ENCODE results near the gene CHCHD6. TPM values are rescaled to one million over a fixed set of nuclear protein-coding genes. Genes with fewer than 3 reads are reported as not detected.

Gene CHCHD6
- total RNA-seq, 1 donor from 2014 or later, result 28.7 TPM

DNA sequence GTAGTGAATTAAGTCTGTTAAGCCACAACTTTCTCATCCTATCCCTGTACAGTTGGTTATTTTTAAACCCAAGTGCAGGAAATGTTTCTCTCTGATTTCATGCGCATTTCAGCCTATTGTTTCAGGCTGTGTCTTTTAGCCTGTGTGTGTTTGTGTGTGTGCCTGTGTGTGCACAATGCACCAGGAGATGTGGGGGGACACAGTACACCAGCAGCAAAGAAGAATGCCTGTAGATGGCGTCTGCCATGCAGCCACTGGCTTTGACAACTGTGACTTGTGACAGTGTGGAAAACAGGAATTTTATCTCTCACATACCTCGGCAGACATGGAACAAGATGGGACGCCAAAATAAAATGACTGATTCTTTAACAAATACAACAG is 235.3 kb downstream of the CHCHD6 start:
- Histone ChIP-seq H3K27me3 (ENCODE audit: control insufficient read depth, insufficient read depth, low read length) (no peaks in the 10 kb centered on the region), H3K4me3 (ENCODE audit: low read depth, low read length) (no peak overlapping the region), H3K36me3 (ENCODE audit: control insufficient read depth, insufficient read depth, low read length) (no peaks in the 10 kb centered on the region)
- TF ChIP-seq, protein P1, sequence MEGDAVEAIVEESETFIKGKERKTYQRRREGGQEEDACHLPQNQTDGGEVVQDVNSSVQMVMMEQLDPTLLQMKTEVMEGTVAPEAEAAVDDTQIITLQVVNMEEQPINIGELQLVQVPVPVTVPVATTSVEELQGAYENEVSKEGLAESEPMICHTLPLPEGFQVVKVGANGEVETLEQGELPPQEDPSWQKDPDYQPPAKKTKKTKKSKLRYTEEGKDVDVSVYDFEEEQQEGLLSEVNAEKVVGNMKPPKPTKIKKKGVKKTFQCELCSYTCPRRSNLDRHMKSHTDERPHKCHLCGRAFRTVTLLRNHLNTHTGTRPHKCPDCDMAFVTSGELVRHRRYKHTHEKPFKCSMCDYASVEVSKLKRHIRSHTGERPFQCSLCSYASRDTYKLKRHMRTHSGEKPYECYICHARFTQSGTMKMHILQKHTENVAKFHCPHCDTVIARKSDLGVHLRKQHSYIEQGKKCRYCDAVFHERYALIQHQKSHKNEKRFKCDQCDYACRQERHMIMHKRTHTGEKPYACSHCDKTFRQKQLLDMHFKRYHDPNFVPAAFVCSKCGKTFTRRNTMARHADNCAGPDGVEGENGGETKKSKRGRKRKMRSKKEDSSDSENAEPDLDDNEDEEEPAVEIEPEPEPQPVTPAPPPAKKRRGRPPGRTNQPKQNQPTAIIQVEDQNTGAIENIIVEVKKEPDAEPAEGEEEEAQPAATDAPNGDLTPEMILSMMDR (IDR thresholded peaks at IDR 0.05; ENCODE audit: insufficient read depth, low read length, poor library complexity, severe bottlenecking), result no peak
- no peak for DNase-seq (ENCODE audit: low read depth)

GRCh38 chr3:126939733-126940132 is 235.7 kb downstream of the CHCHD6 start:
- TF ChIP-seq, protein P1 (IDR thresholded peaks at IDR 0.05; ENCODE audit: insufficient read depth, low read length, poor library complexity, severe bottlenecking), result no peak
- H3K27me3 ChIP-seq (ENCODE audit: control insufficient read depth, insufficient read depth, low read length), result no peaks in the 10 kb centered on the region
- DNase-seq (ENCODE audit: low read depth), result no peak
- H3K36me3 ChIP-seq (ENCODE audit: control insufficient read depth, insufficient read depth, low read length), result no peaks in the 10 kb centered on the region
- no peak overlapping the region for H3K4me3 ChIP-seq (ENCODE audit: low read depth, low read length)

- H3K4me3 ChIP-seq (ENCODE audit: low read depth, low read length), result no peak overlapping the region
- no peaks in the 10 kb centered on the region for H3K36me3 ChIP-seq (ENCODE audit: control insufficient read depth, insufficient read depth, low read length)
- peak; percentile 62 for DNase-seq (ENCODE audit: low read depth)
- H3K27me3 ChIP-seq (ENCODE audit: control insufficient read depth, insufficient read depth, low read length), result no peaks in the 10 kb centered on the region
- TF ChIP-seq, protein P1 (IDR thresholded peaks at IDR 0.05; ENCODE audit: insufficient read depth, low read length, poor library complexity, severe bottlenecking), result no peak
Observed at GRCh38 chr3:126941721-126942270, 237.8 kb downstream of the CHCHD6 start.

GRCh38 chr3:126944089-126944965 is 240.3 kb downstream of the CHCHD6 start:
- Histone ChIP-seq H3K36me3 (ENCODE audit: control insufficient read depth, insufficient read depth, low read length) (no peaks in the 10 kb centered on the region), H3K27me3 (ENCODE audit: control insufficient read depth, insufficient read depth, low read length) (no peaks in the 10 kb centered on the region), H3K4me3 (ENCODE audit: low read depth, low read length) (no peak overlapping the region)
- DNase-seq (ENCODE audit: low read depth), result no peak
- TF ChIP-seq, protein P1 (IDR thresholded peaks at IDR 0.05; ENCODE audit: insufficient read depth, low read length, poor library complexity, severe bottlenecking), result no peak

DNA sequence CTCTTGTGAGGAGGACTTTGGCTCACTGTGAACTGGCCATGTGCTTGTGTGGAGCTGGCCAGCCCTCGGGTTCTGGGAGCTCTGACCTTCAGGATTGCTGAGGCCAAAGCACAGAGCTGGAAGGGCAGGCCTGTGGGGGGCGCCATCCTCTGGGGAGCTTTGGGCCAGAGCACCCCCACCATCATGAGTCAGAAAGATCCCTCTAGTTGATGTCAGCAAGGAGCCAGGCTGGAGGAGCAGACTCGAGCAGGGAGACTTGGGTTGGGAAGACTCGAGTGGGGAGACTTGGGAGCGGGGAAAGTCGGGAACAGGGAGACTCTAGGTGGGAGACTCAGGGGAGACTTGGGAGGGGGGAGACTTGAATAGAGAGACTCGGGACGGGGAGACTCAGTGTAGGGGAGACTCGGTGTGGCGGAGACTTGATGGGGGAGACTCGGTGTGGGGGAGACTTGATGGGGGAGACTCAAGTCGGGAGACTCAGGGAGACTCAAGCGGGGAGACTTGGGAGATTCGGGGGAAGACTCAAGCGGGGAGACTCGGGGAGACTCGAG is 241.2 kb downstream of the CHCHD6 start:
- Histone ChIP-seq H3K27me3 (ENCODE audit: control insufficient read depth, insufficient read depth, low read length) (no peaks in the 10 kb centered on the region), H3K36me3 (ENCODE audit: control insufficient read depth, insufficient read depth, low read length) (no peaks in the 10 kb centered on the region), H3K4me3 (ENCODE audit: low read depth, low read length) (no peak overlapping the region)
- TF ChIP-seq, protein P1 (IDR thresholded peaks at IDR 0.05; ENCODE audit: insufficient read depth, low read length, poor library complexity, severe bottlenecking), result no peak
- no peak for DNase-seq (ENCODE audit: low read depth)
